Transverse colon (tissue), 4 donors: Measurements from ENCODE around the gene TYW1.
"Not testable (repeated sequence)": the region's sequence is repeated elsewhere in the genome, so short reads cannot be mapped to it uniquely, and the experiment has no call there.

ENCODE experiments used
- CTCF ChIP-seq, 5 experiments: fragments of 200-600 bp in 3 of 5; fragments of 450-650 bp in 2 of 5; sonication (generic) in 3 of 5; IDR thresholded peaks; 1 replicate in 2 of 5; 2 replicates in 3 of 5; pipeline ENCODE4 v1.5.1; 2016 to 2017; ENCODE audit warnings: antibody characterized with exemption in 5 of 5, inconsistent platforms in 3 of 5, mild to moderate bottlenecking in 2 of 5, moderate library complexity in 1 of 5
- EP300 ChIP-seq: sonication (generic); formaldehyde crosslinking; IDR thresholded peaks from one replicate; pipeline ENCODE4 v1.6.1; 2017; ENCODE audit warnings: antibody characterized with exemption, low read depth
- POLR2A ChIP-seq: fragments of 450-650 bp; IDR thresholded peaks from one replicate; pipeline ENCODE4 v1.6.1; 2016; ENCODE audit warnings: antibody characterized with exemption, mild to moderate bottlenecking, moderate library complexity
- POLR2AphosphoS5 ChIP-seq, 3 donors: sonication (generic); formaldehyde crosslinking; IDR thresholded peaks; one replicate each; pipeline ENCODE4 v1.6.1; 2016; ENCODE audit warnings: antibody characterized with exemption in 3 of 3

- TF ChIP-seq CTCF (IDR thresholded peaks at IDR 0.05); EP300; POLR2A; POLR2AphosphoS5 (IDR thresholded peaks at IDR 0.05): not testable (repeated sequence)
Observed at GRCh38 chr7:67139876-67140275, 143.2 kb downstream of the TYW1 start.
